GM12864 (cell line): ENCODE data around the gene ASPSCR1.

ENCODE experiments used
- DNase-seq: peaks from one replicate; pipeline ENCODE4 v3.0.0-alpha.2; 2011; ENCODE audit warnings: low read depth
- H3K4me3 ChIP-seq: 2 replicates; pipeline ENCODE4 v1.5.1; 2011; ENCODE audit warnings: mild to moderate bottlenecking, low read depth, low read length, control low read depth
- TF ChIP-seq, protein P1 (sequence below): IDR thresholded peaks from 2 replicates; pipeline ENCODE4 v1.5.1; 2011; ENCODE audit warnings: low read depth, mild to moderate bottlenecking, moderate library complexity, low read length, control low read depth, inconsistent platforms; ENCODE audit errors: missing control alignments

Gene ASPSCR1

DNA sequence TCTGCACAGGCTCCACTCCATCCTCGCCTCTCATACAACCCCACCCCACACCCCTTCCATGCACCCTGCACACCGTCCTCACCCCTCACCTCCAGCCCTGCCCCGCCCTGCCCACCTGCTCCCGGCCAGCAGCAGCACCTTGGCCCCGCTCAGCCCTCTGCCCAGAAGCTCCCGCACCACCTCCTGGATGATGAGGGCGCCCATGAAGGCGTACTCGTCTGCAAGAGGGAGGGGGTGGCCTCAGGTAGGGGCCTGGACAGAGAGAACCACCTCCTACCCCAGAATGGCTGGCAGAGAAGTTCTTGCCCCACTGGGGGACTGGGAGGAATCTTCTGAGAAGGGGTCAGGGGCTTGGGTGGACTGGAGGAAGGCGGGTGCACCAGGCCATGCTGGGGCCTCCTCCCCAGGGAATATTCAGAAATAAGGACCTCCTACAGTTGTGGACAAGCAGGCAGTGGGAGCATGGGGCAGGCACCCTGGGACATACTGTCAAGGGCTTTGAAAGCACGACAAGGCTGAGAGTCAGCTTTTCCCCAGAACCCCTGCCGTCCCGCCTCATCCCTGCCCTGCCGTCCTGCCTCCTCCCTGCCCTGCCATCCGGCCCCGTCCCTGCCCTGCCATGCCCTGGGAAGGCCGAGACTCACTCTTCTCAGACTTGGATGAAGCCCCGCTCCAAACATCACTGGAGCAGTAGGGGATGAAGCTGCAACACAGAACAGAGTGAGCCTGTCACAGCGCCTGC, 19.6 kb upstream of the ASPSCR1 start:
- TF ChIP-seq, protein P1, sequence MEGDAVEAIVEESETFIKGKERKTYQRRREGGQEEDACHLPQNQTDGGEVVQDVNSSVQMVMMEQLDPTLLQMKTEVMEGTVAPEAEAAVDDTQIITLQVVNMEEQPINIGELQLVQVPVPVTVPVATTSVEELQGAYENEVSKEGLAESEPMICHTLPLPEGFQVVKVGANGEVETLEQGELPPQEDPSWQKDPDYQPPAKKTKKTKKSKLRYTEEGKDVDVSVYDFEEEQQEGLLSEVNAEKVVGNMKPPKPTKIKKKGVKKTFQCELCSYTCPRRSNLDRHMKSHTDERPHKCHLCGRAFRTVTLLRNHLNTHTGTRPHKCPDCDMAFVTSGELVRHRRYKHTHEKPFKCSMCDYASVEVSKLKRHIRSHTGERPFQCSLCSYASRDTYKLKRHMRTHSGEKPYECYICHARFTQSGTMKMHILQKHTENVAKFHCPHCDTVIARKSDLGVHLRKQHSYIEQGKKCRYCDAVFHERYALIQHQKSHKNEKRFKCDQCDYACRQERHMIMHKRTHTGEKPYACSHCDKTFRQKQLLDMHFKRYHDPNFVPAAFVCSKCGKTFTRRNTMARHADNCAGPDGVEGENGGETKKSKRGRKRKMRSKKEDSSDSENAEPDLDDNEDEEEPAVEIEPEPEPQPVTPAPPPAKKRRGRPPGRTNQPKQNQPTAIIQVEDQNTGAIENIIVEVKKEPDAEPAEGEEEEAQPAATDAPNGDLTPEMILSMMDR: no peak

GRCh38 chr17:81958633-81959342, 18.6 kb upstream of the ASPSCR1 start:
- H3K4me3 ChIP-seq: no peak overlapping the region
- TF ChIP-seq, protein P1: no peak
- no peak for DNase-seq

More for the DNA sequence above, 19.6 kb upstream of the ASPSCR1 start:
- H3K4me3 ChIP-seq: no peak overlapping the region
- no peak for DNase-seq

DNA sequence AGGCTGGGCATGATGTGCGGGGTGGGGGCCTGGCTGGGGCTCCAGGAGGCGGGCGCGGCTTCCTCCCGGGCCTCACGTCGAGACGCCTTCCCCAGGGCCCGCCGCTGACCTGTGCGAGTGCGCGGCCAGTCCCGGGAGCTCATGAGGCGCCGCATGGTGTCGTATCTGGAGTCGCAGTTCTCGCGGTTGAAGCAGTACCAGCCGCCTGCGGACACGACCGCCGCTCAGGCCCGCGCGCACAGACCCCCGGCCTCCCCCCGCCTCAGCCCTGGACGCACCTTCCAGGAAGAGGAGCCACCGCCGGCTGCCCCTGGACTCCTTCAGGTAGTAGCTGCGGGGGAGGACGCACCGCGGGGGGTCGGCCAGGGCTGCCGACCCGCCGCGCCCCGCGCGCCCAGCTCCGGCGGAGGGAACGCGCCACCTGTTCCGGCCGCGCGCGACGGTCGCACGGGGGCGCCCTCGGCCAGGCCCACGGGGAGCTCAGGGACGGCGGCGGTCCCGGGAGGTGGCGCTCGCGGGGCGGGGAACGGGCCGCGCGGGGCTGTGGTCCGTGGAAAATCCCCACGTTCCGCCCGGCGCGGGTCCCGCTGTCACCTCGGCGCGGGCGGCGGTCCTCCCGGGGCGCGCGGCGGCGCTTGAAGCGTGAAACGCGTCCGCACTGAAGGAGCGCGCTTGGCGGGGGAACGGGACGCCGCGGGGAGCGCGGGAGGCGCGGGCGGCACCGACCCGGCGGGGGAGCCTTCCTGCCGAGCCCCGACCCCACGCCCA, 17.9 kb upstream of the ASPSCR1 start:
- H3K4me3 ChIP-seq: peak overlapping the region; percentile 40; the same call in 1 of the 2 replicates
- no peak for DNase-seq
- TF ChIP-seq, protein P1: peak; percentile 77

DNA sequence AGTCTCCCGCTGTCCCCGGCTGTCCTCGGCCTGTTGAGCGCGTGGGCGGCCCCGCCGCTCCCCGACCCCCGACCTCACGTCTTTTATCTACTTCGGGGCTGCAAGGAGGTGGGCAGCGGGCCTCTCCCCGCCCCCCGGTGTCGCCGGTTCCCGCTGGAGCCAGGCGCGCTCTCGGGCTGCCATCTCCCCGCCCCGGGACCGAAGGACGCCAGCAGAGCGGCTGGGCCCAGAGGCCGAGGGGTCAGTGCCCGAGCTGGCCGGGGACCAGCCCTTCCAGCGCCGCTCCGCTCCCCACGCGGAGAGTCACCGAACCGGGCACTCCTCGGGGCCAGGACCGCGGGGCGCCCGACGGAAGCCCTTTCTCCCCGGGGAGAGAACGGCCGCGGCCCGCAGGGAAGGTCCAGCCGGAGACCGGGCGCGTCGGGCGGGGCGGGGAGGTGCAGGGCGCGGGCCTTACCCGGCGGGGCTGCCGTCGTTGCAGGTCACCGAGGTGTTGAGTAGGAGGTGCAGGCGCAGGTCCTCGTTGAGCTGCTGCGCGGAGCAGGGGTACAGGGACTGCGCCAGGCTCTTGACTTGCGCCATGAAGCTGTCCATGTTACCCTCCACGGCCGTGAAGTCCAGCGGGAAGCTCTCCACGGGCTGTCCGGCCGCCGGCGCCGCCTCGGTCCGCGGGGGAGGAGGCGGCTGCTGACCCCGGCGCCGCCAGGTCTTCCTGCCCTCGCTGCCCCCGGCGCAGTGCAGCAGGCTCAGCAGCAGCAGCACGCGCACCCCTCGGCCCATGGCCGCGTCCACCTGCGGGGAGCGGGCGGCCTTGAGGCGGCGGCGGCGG, 17.1 kb upstream of the ASPSCR1 start:
- TF ChIP-seq, protein P1: no peak
- DNase-seq: no peak
- peak overlapping the region; percentile 40; the same call in 1 of the 2 replicates for H3K4me3 ChIP-seq

DNA sequence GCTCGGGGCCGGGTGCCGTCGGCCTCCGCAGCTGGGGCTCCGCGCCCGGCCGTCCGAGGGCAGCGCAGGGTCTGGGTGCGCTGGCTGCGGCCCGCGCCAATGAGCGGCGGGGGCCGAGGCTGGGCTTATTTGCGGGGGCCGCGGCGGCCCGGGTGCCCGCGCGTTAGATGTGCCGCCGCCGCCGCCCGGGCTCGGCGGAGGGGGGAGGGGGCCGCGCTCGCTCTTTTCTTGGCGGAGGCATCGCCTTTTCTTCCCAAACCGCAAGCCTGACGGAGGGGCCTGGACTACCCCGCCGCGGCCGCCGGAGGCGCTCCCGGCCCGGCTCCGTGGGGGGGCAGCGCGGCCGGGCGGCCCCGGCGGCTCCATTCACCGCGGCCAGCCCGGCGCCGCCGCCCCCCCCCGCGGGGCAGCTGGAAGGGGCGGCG, 16.3 kb upstream of the ASPSCR1 start, which contains the start of gene NOTUM:
NOTUM (minus strand) TSS at position 101 of the 425 bp plus-strand sequence. CDS start 278 bp downstream, outside the sequence.
- peak within 1 kb of the TSS; percentile 40; the same call in 1 of the 2 replicates for H3K4me3 ChIP-seq
- DNase-seq: no peak
- TF ChIP-seq, protein P1: peak; percentile 30
